Trophoblast cell (in vitro differentiated cells and primary cell): ENCODE data around the gene NRXN3.

ENCODE experiments used
- DNase-seq, 2 donors: peaks; one replicate each; pipeline ENCODE4 v3.0.0-alpha.2; 2016
- H2AFZ ChIP-seq: 2 replicates; pipeline ENCODE4 v1.6.1; 2013; ENCODE audit warnings: low read length, moderate library complexity, mild to moderate bottlenecking; ENCODE audit not compliant: insufficient read depth, poor library complexity
- H2AK5ac ChIP-seq: 2 replicates; pipeline ENCODE4 v1.6.1; 2013; ENCODE audit warnings: mild to moderate bottlenecking, low read length
- H2BK120ac ChIP-seq: 2 replicates; pipeline ENCODE4 v1.6.1; 2013; ENCODE audit warnings: low read length, mild to moderate bottlenecking, moderate library complexity; ENCODE audit not compliant: insufficient read depth, poor library complexity
- H2BK12ac ChIP-seq: 2 replicates; pipeline ENCODE4 v1.6.1; 2013; ENCODE audit warnings: mild to moderate bottlenecking, low read length, moderate library complexity
- H2BK5ac ChIP-seq: 2 replicates; pipeline ENCODE4 v1.6.1; 2013; ENCODE audit warnings: low read length, low read depth, moderate library complexity, mild to moderate bottlenecking; ENCODE audit not compliant: poor library complexity
- H3K14ac ChIP-seq: 2 replicates; pipeline ENCODE4 v1.6.1; 2013; ENCODE audit warnings: mild to moderate bottlenecking, low read length
- H3K18ac ChIP-seq: 2 replicates; pipeline ENCODE4 v1.6.1; 2013; ENCODE audit warnings: mild to moderate bottlenecking, low read length
- H3K23ac ChIP-seq: 2 replicates; pipeline ENCODE4 v1.6.1; 2013; ENCODE audit warnings: low read length
- H3K27ac ChIP-seq: 2 replicates; pipeline ENCODE4 v1.5.1; 2013; ENCODE audit warnings: low read depth, mild to moderate bottlenecking, inconsistent platforms, low read length, moderate library complexity
- H3K27me3 ChIP-seq: 2 replicates; pipeline ENCODE4 v1.6.1; 2013; ENCODE audit warnings: inconsistent platforms, mild to moderate bottlenecking, low read length, moderate library complexity; ENCODE audit not compliant: insufficient read depth
- H3K36me3 ChIP-seq, 2 experiments: 1 replicate in 1 of 2; 2 replicates in 1 of 2; pipeline ENCODE4 v1.6.1; 2013; ENCODE audit warnings: low read length in 2 of 2, mild to moderate bottlenecking in 2 of 2, moderate library complexity in 1 of 2; ENCODE audit not compliant: insufficient read depth in 2 of 2, control insufficient read depth in 1 of 2
- H3K4ac ChIP-seq: 2 replicates; pipeline ENCODE4 v1.6.1; 2013; ENCODE audit warnings: low read depth, mild to moderate bottlenecking, low read length, moderate library complexity
- H3K4me1 ChIP-seq, 2 experiments: 1 replicate in 1 of 2; 2 replicates in 1 of 2; pipeline ENCODE4 v1.6.1; 2013; ENCODE audit warnings: low read length in 2 of 2, mild to moderate bottlenecking in 2 of 2, moderate library complexity in 1 of 2; ENCODE audit not compliant: insufficient read depth in 2 of 2, control insufficient read depth in 1 of 2
- H3K4me2 ChIP-seq: 2 replicates; pipeline ENCODE4 v1.6.1; 2013; ENCODE audit warnings: inconsistent platforms, mild to moderate bottlenecking, low read length, moderate library complexity
- H3K4me3 ChIP-seq: 2 replicates; pipeline ENCODE4 v1.5.1; 2013; ENCODE audit warnings: mild to moderate bottlenecking, low read depth, low read length, inconsistent platforms
- H3K79me1 ChIP-seq: one replicate; pipeline ENCODE4 v1.6.1; 2013; ENCODE audit warnings: low read length
- H3K79me2 ChIP-seq: 2 replicates; pipeline ENCODE4 v1.6.1; 2013; ENCODE audit warnings: low read length, mild to moderate bottlenecking; ENCODE audit not compliant: control insufficient read depth, insufficient read depth, poor library complexity
- H3K9ac ChIP-seq: 2 replicates; pipeline ENCODE4 v1.6.1; 2013; ENCODE audit warnings: mild to moderate bottlenecking, low read length
- H3K9me3 ChIP-seq: 2 replicates; pipeline ENCODE4 v1.6.1; 2013; ENCODE audit warnings: low read depth, mild to moderate bottlenecking, control low read depth, inconsistent platforms, low read length; ENCODE audit not compliant: insufficient read depth
- H4K12ac ChIP-seq: 2 replicates; pipeline ENCODE4 v1.6.1; 2013; ENCODE audit warnings: low read depth, mild to moderate bottlenecking, low read length, moderate library complexity
- H4K8ac ChIP-seq: 2 replicates; pipeline ENCODE4 v1.6.1; 2013; ENCODE audit warnings: low read depth, mild to moderate bottlenecking, low read length, moderate library complexity
- H4K91ac ChIP-seq: one replicate; pipeline ENCODE4 v1.6.1; 2013; ENCODE audit warnings: low read depth, mild to moderate bottlenecking, low read length, moderate library complexity
- WGBS: extraction: QIAGEN DNeasy Blood & Tissue Kit; methylation state at CpG from one replicate; pipeline ENCODE4 v1.1.7; 2013; ENCODE audit warnings: missing lambda C conversion rate; ENCODE audit not compliant: insufficient read length, insufficient coverage; ENCODE audit errors: extremely low coverage; 5-methylcytosine and 5-hydroxymethylcytosine counted together

The NRXN3 gene

GRCh38 chr14:78135450-78135891, 34.7 kb upstream of the NRXN3 start:
- Histone ChIP-seq H2BK5ac (no peak overlapping the region), H3K4ac (no peak overlapping the region), H3K27ac (no peak overlapping the region), H3K79me2 (no peaks in the 10 kb centered on the region), H3K36me3 (no peaks in the 10 kb centered on the region), H3K4me3 (no peak overlapping the region), H2BK12ac (no peak overlapping the region), H2BK120ac (no peak overlapping the region), H3K4me1 (peaks cover 0 to 2% of the 10 kb centered on the region in 2 experiments), H3K9ac (no peak overlapping the region), H4K91ac (no peak overlapping the region), H3K23ac (no peak overlapping the region), H2AK5ac (no peak overlapping the region), H3K79me1 (no peaks in the 10 kb centered on the region), H3K18ac (no peak overlapping the region), H3K4me2 (no peak overlapping the region), H4K12ac (no peak overlapping the region), H4K8ac (no peak overlapping the region), H3K27me3 (no peaks in the 10 kb centered on the region), H2AFZ (no peak overlapping the region), H3K14ac (no peak overlapping the region), H3K9me3 (no peaks in the 10 kb centered on the region)
- DNase-seq = no peak
- WGBS = no CpG with 5 or more reads among the region's 4 CpGs

GRCh38 chr14:78136695-78137094, 33.5 kb upstream of the NRXN3 start:
- Histone ChIP-seq H4K91ac (no peak overlapping the region), H3K4me2 (no peak overlapping the region), H3K79me1 (no peaks in the 10 kb centered on the region), H2AK5ac (no peak overlapping the region), H2BK12ac (no peak overlapping the region), H3K23ac (no peak overlapping the region), H2BK120ac (no peak overlapping the region), H4K12ac (no peak overlapping the region), H3K27me3 (no peaks in the 10 kb centered on the region), H3K36me3 (no peaks in the 10 kb centered on the region), H2BK5ac (no peak overlapping the region), H3K9me3 (no peaks in the 10 kb centered on the region), H3K4me3 (no peak overlapping the region), H3K27ac (no peak overlapping the region), H3K4ac (no peak overlapping the region), H3K4me1 (peaks cover 0 to 2% of the 10 kb centered on the region in 2 experiments), H3K18ac (no peak overlapping the region), H4K8ac (no peak overlapping the region), H3K9ac (no peak overlapping the region), H3K14ac (no peak overlapping the region), H3K79me2 (no peaks in the 10 kb centered on the region), H2AFZ (no peak overlapping the region)
- DNase-seq = no peak
- WGBS = no CpG with 5 or more reads among the region's 4 CpGs

DNA sequence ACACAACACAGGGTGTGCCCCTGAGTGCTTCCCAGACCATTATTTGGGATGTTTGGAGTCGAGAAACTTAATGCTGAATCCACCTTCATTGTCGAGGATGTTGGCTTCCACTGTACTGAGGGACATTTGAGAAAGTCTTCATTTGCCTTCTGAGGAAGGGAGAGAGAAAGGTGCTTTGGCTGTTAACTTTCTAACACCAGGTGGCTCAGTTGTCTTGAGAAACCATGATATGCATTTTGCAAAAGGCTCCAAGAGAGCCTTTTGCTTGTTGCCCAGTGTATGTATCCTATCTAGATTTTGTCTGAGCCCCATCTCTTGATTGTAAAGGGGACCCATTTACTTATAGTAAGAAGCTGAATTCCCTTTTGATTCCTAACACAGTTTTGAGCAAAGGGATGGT, 28.6 kb upstream of the NRXN3 start:
- no peak overlapping the region for H3K9ac ChIP-seq
- DNase-seq = no peak
- WGBS = no CpG with 5 or more reads among the region's 2 CpGs
- H2AFZ ChIP-seq = no peak overlapping the region
- H3K4me2 ChIP-seq = no peak overlapping the region
- no peaks in the 10 kb centered on the region for H3K79me1 ChIP-seq
- H3K4me1 ChIP-seq = no peaks in the 10 kb centered on the region
- H3K79me2 ChIP-seq = no peaks in the 10 kb centered on the region
- H3K23ac ChIP-seq = no peak overlapping the region
- H4K91ac ChIP-seq = no peak overlapping the region
- H2BK5ac ChIP-seq = no peak overlapping the region
- no peaks in the 10 kb centered on the region for H3K9me3 ChIP-seq
- H3K4ac ChIP-seq = no peak overlapping the region
- no peaks in the 10 kb centered on the region for H3K27me3 ChIP-seq
- H3K18ac ChIP-seq = no peak overlapping the region
- H2BK12ac ChIP-seq = no peak overlapping the region
- H3K4me3 ChIP-seq = no peak overlapping the region
- no peak overlapping the region for H2BK120ac ChIP-seq
- H4K12ac ChIP-seq = no peak overlapping the region
- H3K36me3 ChIP-seq = no peaks in the 10 kb centered on the region
- no peak overlapping the region for H3K27ac ChIP-seq
- no peak overlapping the region for H2AK5ac ChIP-seq
- no peak overlapping the region for H3K14ac ChIP-seq
- no peak overlapping the region for H4K8ac ChIP-seq

- no peak overlapping the region for H3K4me2 ChIP-seq
- no peak overlapping the region for H2BK5ac ChIP-seq
- H3K4me1 ChIP-seq = no peaks in the 10 kb centered on the region
- H4K8ac ChIP-seq = no peak overlapping the region
- H4K12ac ChIP-seq = no peak overlapping the region
- H2AK5ac ChIP-seq = no peak overlapping the region
- H3K36me3 ChIP-seq = no peaks in the 10 kb centered on the region
- no peaks in the 10 kb centered on the region for H3K79me1 ChIP-seq
- no peak overlapping the region for H2BK120ac ChIP-seq
- H2AFZ ChIP-seq = no peak overlapping the region
- H3K27ac ChIP-seq = no peak overlapping the region
- H4K91ac ChIP-seq = no peak overlapping the region
- H3K79me2 ChIP-seq = no peaks in the 10 kb centered on the region
- no peaks in the 10 kb centered on the region for H3K9me3 ChIP-seq
- no peak overlapping the region for H3K18ac ChIP-seq
- H2BK12ac ChIP-seq = no peak overlapping the region
- no peaks in the 10 kb centered on the region for H3K27me3 ChIP-seq
- no peak overlapping the region for H3K9ac ChIP-seq
- no peak overlapping the region for H3K23ac ChIP-seq
- H3K14ac ChIP-seq = no peak overlapping the region
- H3K4ac ChIP-seq = no peak overlapping the region
- DNase-seq = no peak
- H3K4me3 ChIP-seq = no peak overlapping the region
- WGBS = no CpG with 5 or more reads among the region's 5 CpGs
These were observed 27.2 kb upstream of the NRXN3 start for GRCh38 chr14:78142998-78143397.
